Measurements from ENCODE around the gene TIMM50. TPM values are rescaled to one million over a fixed set of nuclear protein-coding genes. Genes with fewer than 3 reads are reported as not detected.

TIMM50 gene
- total and polyA plus RNA-seq, 2 of the 13 experiments (the other 11 are each of a cell fraction or from before 2014, with no cell fraction given): 91.1 to 92.5 TPM

DNA sequence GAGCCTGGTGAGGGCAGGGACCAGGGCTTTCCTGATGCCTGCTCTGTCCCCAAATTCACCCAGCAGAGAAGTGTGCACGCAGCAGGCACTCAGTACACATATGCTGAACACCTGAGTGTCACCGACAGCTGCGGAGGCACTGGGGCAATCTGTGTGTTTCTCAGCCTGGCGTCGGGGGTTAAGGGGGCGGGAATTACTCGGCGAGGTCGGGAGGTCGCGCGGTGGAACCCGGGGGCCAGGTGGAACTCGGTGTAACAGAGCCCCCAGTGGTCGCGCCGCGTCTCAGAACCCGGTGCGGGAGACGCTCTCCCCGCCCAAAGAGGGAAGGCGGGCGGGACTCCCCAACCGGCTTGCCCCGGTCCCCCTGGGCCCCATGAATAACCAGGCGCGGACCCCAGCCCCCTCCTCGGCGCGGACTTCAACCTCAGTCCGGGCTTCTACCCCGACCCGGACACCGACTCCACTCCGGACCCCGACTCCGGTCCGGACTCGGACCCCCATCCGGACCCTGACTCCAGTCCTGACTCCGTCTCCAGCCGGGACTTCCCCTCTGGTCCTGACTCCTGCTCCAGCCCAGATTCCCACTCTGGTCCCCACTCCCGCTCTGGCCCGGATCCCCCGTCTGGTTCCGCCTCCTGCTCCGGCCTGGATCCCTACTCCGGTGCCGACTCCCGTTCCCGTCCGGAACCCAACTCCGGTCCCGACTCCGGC lies 34.4 kb downstream of the TIMM50 start, which contains the start of gene SELENOV (continued):
- TF ChIP-seq CBX2 (IDR thresholded peaks at IDR 0.05; ENCODE audit: low read depth, low read length) (no peak), CBX2 (CRISPR knock-in tag; IDR thresholded peaks at IDR 0.05; ENCODE audit: low read depth) (no peak), EED (CRISPR knock-in tag; IDR thresholded peaks at IDR 0.05) (0 out of 2 replicates have a peak, but pooled peaks have one; percentile 52), ZNF367 (CRISPR knock-in tag; IDR thresholded peaks at IDR 0.05; ENCODE audit: borderline replicate concordance) (no peak), ERF (CRISPR knock-in tag; IDR thresholded peaks at IDR 0.05) (0 out of 2 replicates have a peak, but pooled peaks have one; percentile 23), ZNF143 (CRISPR knock-in tag; IDR thresholded peaks at IDR 0.05) (no peak), SRSF9 (IDR thresholded peaks at IDR 0.05; ENCODE audit: borderline replicate concordance, insufficient read depth, low read depth, low read length, poor library complexity, severe bottlenecking) (no peak), SAFB2 (CRISPR knock-in tag; IDR thresholded peaks at IDR 0.05; ENCODE audit: borderline replicate concordance, low read depth) (no peak), NFIB (CRISPR knock-in tag; IDR thresholded peaks at IDR 0.05; ENCODE audit: borderline replicate concordance) (no peak), SNAI1 (CRISPR knock-in tag; IDR thresholded peaks at IDR 0.05; ENCODE audit: borderline replicate concordance) (0 out of 2 replicates have a peak, but pooled peaks have one; percentile 22)
- TF ChIP-seq, protein P1, sequence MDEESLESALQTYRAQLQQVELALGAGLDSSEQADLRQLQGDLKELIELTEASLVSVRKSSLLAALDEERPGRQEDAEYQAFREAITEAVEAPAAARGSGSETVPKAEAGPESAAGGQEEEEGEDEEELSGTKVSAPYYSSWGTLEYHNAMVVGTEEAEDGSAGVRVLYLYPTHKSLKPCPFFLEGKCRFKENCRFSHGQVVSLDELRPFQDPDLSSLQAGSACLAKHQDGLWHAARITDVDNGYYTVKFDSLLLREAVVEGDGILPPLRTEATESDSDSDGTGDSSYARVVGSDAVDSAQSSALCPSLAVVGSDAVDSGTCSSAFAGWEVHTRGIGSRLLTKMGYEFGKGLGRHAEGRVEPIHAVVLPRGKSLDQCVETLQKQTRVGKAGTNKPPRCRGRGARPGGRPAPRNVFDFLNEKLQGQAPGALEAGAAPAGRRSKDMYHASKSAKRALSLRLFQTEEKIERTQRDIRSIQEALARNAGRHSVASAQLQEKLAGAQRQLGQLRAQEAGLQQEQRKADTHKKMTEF (CRISPR knock-in tag; IDR thresholded peaks at IDR 0.05): no peak
- TF ChIP-seq, protein P2, sequence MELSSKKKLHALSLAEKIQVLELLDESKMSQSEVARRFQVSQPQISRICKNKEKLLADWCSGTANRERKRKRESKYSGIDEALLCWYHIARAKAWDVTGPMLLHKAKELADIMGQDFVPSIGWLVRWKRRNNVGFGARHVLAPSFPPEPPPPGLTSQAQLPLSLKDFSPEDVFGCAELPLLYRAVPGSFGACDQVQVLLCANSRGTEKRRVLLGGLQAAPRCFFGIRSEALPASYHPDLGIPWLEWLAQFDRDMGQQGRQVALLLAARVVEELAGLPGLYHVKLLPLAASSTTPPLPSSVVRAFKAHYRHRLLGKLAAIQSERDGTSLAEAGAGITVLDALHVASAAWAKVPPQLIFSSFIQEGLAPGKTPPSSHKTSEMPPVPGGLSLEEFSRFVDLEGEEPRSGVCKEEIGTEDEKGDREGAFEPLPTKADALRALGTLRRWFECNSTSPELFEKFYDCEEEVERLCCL (CRISPR knock-in tag; IDR thresholded peaks at IDR 0.05; ENCODE audit: borderline replicate concordance): no peak
- TF ChIP-seq, protein P3, sequence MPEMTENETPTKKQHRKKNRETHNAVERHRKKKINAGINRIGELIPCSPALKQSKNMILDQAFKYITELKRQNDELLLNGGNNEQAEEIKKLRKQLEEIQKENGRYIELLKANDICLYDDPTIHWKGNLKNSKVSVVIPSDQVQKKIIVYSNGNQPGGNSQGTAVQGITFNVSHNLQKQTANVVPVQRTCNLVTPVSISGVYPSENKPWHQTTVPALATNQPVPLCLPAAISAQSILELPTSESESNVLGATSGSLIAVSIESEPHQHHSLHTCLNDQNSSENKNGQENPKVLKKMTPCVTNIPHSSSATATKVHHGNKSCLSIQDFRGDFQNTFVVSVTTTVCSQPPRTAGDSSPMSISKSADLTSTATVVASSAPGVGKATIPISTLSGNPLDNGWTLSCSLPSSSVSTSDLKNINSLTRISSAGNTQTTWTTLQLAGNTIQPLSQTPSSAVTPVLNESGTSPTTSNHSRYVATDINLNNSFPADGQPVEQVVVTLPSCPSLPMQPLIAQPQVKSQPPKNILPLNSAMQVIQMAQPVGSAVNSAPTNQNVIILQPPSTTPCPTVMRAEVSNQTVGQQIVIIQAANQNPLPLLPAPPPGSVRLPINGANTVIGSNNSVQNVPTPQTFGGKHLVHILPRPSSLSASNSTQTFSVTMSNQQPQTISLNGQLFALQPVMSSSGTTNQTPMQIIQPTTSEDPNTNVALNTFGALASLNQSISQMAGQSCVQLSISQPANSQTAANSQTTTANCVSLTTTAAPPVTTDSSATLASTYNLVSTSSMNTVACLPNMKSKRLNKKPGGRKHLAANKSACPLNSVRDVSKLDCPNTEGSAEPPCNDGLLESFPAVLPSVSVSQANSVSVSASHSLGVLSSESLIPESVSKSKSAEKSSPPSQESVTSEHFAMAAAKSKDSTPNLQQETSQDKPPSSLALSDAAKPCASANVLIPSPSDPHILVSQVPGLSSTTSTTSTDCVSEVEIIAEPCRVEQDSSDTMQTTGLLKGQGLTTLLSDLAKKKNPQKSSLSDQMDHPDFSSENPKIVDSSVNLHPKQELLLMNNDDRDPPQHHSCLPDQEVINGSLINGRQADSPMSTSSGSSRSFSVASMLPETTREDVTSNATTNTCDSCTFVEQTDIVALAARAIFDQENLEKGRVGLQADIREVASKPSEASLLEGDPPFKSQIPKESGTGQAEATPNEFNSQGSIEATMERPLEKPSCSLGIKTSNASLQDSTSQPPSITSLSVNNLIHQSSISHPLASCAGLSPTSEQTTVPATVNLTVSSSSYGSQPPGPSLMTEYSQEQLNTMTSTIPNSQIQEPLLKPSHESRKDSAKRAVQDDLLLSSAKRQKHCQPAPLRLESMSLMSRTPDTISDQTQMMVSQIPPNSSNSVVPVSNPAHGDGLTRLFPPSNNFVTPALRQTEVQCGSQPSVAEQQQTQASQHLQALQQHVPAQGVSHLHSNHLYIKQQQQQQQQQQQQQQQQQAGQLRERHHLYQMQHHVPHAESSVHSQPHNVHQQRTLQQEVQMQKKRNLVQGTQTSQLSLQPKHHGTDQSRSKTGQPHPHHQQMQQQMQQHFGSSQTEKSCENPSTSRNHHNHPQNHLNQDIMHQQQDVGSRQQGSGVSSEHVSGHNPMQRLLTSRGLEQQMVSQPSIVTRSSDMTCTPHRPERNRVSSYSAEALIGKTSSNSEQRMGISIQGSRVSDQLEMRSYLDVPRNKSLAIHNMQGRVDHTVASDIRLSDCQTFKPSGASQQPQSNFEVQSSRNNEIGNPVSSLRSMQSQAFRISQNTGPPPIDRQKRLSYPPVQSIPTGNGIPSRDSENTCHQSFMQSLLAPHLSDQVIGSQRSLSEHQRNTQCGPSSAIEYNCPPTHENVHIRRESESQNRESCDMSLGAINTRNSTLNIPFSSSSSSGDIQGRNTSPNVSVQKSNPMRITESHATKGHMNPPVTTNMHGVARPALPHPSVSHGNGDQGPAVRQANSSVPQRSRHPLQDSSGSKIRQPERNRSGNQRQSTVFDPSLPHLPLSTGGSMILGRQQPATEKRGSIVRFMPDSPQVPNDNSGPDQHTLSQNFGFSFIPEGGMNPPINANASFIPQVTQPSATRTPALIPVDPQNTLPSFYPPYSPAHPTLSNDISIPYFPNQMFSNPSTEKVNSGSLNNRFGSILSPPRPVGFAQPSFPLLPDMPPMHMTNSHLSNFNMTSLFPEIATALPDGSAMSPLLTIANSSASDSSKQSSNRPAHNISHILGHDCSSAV (CRISPR knock-in tag; IDR thresholded peaks at IDR 0.05; ENCODE audit: borderline replicate concordance): no peak
- TF ChIP-seq, protein P4, sequence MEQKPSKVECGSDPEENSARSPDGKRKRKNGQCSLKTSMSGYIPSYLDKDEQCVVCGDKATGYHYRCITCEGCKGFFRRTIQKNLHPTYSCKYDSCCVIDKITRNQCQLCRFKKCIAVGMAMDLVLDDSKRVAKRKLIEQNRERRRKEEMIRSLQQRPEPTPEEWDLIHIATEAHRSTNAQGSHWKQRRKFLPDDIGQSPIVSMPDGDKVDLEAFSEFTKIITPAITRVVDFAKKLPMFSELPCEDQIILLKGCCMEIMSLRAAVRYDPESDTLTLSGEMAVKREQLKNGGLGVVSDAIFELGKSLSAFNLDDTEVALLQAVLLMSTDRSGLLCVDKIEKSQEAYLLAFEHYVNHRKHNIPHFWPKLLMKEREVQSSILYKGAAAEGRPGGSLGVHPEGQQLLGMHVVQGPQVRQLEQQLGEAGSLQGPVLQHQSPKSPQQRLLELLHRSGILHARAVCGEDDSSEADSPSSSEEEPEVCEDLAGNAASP (CRISPR knock-in tag; IDR thresholded peaks at IDR 0.05; ENCODE audit: borderline replicate concordance): no peak

Data from HepG2 (cell line).